Raji (cell line): ENCODE data around the gene NPNT.

Experiments
- POLR2A ChIP-seq: IDR thresholded peaks from 2 replicates; pipeline ENCODE4 v1.6.1; 2011; ENCODE audit warnings: low read depth, low read length, control low read depth; ENCODE audit not compliant: insufficient read depth

Gene NPNT, protein sequence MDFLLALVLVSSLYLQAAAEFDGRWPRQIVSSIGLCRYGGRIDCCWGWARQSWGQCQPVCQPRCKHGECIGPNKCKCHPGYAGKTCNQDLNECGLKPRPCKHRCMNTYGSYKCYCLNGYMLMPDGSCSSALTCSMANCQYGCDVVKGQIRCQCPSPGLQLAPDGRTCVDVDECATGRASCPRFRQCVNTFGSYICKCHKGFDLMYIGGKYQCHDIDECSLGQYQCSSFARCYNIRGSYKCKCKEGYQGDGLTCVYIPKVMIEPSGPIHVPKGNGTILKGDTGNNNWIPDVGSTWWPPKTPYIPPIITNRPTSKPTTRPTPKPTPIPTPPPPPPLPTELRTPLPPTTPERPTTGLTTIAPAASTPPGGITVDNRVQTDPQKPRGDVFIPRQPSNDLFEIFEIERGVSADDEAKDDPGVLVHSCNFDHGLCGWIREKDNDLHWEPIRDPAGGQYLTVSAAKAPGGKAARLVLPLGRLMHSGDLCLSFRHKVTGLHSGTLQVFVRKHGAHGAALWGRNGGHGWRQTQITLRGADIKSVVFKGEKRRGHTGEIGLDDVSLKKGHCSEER

DNA sequence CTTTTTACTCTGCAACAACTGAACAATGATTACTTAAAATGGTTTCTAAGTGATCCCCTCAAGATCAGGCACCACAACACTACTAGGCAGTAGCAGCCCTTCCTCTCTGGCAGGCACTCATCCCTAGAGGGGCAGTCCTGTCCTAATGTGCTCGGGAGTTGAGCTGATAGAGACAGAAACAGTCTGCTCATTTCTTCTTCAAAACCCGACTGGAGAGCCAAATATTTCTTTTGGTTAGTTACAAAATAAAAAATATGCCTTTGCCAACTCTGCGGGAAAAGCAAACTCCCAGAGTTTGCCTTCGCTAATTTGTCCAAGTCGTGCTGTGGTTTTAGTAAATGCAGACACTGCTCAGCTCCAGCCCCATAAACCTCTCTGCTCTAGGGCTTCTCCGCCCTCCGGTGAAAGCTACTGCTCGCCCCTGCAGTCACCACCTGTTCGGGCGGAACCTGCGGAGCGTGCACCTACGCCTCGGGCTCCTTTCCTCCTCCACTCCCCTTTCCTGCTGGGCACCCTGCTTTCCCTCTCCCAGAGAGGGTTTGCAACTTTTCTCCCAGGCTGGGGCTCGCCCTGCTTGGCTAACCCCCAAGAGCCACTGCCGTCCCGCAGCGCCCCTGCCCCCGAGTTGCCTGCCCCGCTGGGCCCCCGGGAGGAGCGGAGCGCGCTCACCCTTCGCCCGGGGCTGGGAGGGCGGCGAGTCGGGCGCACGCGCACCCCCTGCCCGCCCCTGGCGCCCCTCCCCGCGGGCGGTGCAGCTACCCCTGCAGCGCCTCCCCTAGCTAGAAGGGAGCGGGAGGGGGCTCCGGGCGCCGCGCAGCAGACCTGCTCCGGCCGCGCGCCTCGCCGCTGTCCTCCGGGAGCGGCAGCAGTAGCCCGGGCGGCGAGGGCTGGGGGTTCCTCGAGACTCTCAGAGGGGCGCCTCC, at the start of gene NPNT:
Gene NPNT (plus strand): TSS at position 812 of the 923 bp plus-strand sequence. CDS start 182 bp downstream, outside the sequence.
- no peak for TF ChIP-seq POLR2A

DNA sequence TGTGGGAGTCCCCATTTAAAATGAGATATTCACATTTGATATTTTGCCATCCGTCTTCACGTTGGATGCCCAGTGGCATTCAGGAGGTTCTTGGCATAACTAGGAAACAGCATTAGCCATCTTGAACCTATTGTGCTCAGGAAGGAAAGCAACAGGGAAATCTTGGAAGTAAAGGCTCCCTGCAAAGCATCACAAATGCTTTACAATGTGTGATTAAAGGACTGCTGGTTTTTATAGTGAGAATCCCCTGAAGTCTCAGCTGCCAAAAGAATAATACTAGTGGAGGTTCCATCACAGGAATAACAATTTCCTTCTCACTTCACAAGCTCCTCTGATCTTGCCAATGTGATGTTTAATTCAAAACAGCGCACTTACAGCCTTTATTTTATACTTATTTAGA, 49.7 kb upstream of the NPNT start:
- no peak for TF ChIP-seq POLR2A

GRCh38 chr4:105851196-105851595, 44.1 kb upstream of the NPNT start:
- TF ChIP-seq POLR2A, result no peak

DNA sequence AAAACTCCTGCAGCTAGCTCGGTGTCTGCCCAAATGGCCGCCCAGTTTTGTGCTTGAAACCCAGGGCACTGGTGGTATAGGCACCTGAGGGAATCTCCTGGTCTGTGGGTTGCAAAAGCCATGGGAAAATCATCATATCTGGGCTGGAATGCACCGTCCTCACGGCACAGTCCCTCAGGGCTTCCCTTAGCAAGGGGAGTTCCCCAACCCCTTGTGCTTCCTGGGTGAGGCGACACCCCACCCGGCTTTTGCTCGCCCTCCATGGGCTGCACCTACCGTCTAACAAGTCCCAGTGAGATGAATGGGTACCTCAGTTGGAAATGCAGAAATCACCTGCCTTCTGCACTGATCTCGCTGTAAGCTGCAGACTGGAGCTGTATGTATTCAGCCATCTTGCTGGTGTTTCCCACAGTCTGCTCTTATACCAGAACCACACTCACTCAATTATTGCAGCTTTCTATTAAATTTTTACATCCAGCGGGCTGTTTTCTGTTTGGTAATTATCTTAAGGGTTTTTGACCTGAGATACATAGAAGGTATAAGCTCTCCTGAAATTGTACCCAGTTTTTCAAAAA, 36.7 kb upstream of the NPNT start:
- TF ChIP-seq POLR2A, result no peak

GRCh38 chr4:105859233-105859632, 36.0 kb upstream of the NPNT start:
- TF ChIP-seq POLR2A, result no peak

DNA sequence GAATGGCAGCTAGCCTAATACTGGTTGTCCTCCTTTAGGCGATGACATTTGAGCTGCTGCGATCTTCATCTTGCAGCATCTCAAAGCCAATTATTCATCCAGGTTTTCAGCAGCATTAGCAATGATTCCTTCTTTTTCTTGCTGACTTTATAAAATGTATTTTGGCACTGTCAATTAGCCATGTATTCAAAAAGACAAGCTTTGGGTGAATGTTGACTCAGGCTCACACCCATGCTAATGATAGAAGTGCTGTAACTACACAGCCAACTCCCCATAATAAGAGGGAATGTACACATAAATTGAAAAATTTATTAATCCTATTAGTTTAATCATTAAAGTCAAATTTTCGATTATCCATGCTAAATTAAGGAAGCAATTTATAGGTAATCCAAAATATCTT, 24.3 kb upstream of the NPNT start:
- TF ChIP-seq POLR2A, result no peak

GRCh38 chr4:105871997-105872396, 23.3 kb upstream of the NPNT start:
- no peak for TF ChIP-seq POLR2A

- TF ChIP-seq POLR2A, result no peak
Observed at GRCh38 chr4:105875233-105875632, 20.0 kb upstream of the NPNT start.

GRCh38 chr4:105878668-105879067, 16.6 kb upstream of the NPNT start:
- TF ChIP-seq POLR2A, result no peak

DNA sequence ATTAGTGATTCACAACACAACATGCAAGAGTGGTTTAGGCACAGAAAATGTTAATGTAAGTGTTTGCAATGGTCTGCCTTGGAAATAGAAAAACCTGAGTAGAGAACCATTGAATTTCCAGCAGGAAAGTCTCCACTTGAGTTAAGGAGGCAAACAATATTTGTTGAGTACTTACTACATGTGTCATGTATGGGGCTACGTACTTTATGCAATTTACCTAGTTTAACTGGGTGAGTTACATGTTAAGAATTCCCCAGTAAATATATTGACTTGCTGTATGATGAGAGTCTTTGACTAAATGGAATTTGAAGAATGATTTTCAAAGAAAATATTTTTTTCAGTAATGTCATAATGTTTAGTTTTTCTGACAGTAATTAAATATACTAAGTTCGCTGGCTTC, 7.8 kb upstream of the NPNT start:
- TF ChIP-seq POLR2A, result no peak

GRCh38 chr4:105895583-105896460, 551 bp downstream of the NPNT start:
- TF ChIP-seq POLR2A, result no peak

DNA sequence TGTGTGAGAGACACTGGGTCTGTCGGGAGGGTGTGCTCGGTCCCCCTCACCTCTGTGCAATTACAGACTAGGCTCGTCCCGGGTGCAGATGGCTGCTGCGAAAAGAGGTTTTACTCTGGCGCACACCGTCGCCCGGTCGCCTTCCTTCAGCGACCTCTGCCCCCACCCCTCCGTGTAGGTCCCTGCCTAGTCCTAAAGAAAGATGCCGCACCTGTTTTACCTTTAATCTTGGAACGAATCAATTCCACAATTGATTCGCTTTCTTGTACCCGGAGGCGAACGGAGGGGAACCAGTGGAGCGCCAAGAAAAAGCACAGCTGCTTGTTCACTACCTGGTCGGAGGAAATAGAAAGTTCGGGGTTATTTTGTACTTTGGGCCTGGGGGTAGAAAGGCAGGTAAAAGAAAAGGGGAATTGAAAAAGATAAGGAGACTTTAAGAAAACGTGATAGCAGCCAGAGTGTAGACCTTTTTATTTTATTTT, 1.2 kb downstream of the NPNT start:
- no peak for TF ChIP-seq POLR2A

DNA sequence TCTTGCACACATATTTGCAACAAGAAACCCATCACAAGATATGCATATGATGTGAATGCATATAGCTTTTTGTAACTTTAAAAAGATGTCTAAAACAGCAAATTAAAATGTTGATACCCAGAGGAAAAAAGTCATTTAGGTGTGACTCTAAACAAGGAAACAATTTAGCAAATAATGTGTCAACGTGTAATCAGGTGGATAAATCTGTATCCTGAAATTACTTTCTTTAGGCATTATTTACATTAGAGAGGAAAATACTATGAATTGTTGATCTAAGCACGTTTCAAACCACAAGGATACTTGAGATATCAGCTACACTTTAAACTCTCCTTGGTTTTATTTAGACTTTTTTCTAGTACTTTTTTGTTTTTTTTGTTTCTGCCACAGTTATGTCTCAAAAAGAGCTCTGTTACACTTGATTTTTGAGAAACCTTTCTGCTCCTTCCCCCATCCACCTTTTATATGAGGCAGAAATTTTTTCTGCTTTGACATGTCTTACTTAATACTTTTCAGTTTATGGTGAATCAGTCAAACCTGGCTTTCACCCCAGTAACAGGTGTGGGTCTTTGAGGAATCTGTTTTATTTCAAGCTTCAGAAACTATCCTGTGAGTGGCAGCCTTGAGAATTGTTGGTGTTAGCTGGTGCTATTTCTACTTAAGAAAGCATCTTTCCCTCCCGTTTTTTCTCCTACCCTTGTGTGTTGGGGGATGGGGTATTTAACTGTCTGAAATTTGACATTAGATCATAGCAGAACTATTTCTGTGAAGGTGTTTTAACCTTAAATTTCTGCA, 1.9 kb downstream of the NPNT start:
- no peak for TF ChIP-seq POLR2A

DNA sequence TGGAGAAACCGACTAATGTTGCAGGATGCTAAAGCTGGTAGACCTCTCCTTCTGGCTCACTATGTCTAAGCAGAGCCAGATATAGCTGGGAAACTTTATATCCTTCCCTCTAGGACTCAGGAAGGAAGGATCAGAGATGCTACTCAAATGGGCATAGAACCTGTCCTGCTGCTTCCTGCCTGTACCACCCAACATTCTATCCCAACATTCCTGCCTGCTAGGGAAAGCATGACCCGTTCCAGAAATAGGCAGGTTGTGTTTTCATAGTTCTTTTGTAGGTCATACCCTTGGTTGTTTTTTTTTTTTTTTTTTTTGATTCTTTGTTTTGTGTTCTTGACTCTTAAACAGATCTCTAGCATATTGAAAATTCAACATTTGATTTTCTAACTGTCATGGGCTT, 5.3 kb downstream of the NPNT start:
- no peak for TF ChIP-seq POLR2A
